ENCODE results near the gene CACNB2.
"Not testable (repeated sequence)": the region's sequence is repeated elsewhere in the genome, so short reads cannot be mapped to it uniquely, and the experiment has no call there.

CACNB2 gene

GRCh38 chr10:18421726-18422293 lies 281.6 kb downstream of the CACNB2 start:
- no peak for DNase-seq (ENCODE audit: low spot score in 2 of 2)
- Mint-ChIP-seq H3K36me3 (no peaks in the 10 kb centered on the region), H3K27ac (no peak overlapping the region), H3K9me3 (peaks cover 4% of the 10 kb centered on the region), H3K4me3 (no peak overlapping the region), H3K4me1 (no peaks in the 10 kb centered on the region)
- no peak for ATAC-seq

GRCh38 chr10:18423058-18423637 lies 282.9 kb downstream of the CACNB2 start:
- Mint-ChIP-seq H3K4me3 (no peak overlapping the region), H3K4me1 (no peaks in the 10 kb centered on the region), H3K9me3 (no peaks in the 10 kb centered on the region), H3K27ac (no peak overlapping the region), H3K36me3 (no peaks in the 10 kb centered on the region)
- ATAC-seq (no peak), DNase-seq (ENCODE audit: low spot score in 2 of 2) (no peak)

- ATAC-seq: no peak
- H3K4me1 Mint-ChIP-seq: no peaks in the 10 kb centered on the region
- no peaks in the 10 kb centered on the region for H3K36me3 Mint-ChIP-seq
- no peak overlapping the region for H3K27ac Mint-ChIP-seq
- no peak for DNase-seq (ENCODE audit: low spot score in 2 of 2)
- H3K9me3 Mint-ChIP-seq: no peaks in the 10 kb centered on the region
- H3K4me3 Mint-ChIP-seq: no peak overlapping the region
Observed at GRCh38 chr10:18424200-18424599, 284.0 kb downstream of the CACNB2 start.

- Mint-ChIP-seq H3K27ac (no peak overlapping the region), H3K4me3 (no peak overlapping the region), H3K4me1 (no peaks in the 10 kb centered on the region), H3K36me3 (no peaks in the 10 kb centered on the region), H3K9me3 (no peaks in the 10 kb centered on the region)
- DNase-seq (ENCODE audit: low spot score in 2 of 2): no peak
- ATAC-seq: no peak
Observed at GRCh38 chr10:18429335-18429734, 289.1 kb downstream of the CACNB2 start.

- no peak overlapping the region for H3K27ac Mint-ChIP-seq
- H3K9me3 Mint-ChIP-seq: no peaks in the 10 kb centered on the region
- H3K36me3 Mint-ChIP-seq: no peaks in the 10 kb centered on the region
- H3K4me1 Mint-ChIP-seq: no peaks in the 10 kb centered on the region
- ATAC-seq (no peak), DNase-seq (ENCODE audit: low spot score in 2 of 2) (no peak)
- no peak overlapping the region for H3K4me3 Mint-ChIP-seq
Observed at GRCh38 chr10:18436902-18437301, 296.7 kb downstream of the CACNB2 start.

GRCh38 chr10:18437486-18437885 lies 297.3 kb downstream of the CACNB2 start:
- Mint-ChIP-seq H3K9me3 (no peaks in the 10 kb centered on the region), H3K36me3 (no peaks in the 10 kb centered on the region), H3K27ac (no peak overlapping the region), H3K4me3 (no peak overlapping the region), H3K4me1 (no peaks in the 10 kb centered on the region)
- ATAC-seq: no peak
- no peak for DNase-seq (ENCODE audit: low spot score in 2 of 2)

- no peaks in the 10 kb centered on the region for H3K9me3 Mint-ChIP-seq
- DNase-seq (ENCODE audit: low spot score in 2 of 2) (no peak), ATAC-seq (no peak)
- no peaks in the 10 kb centered on the region for H3K4me1 Mint-ChIP-seq
- no peak overlapping the region for H3K4me3 Mint-ChIP-seq
- H3K27ac Mint-ChIP-seq: no peak overlapping the region
- H3K36me3 Mint-ChIP-seq: no peaks in the 10 kb centered on the region
Observed at GRCh38 chr10:18438361-18439126, 298.3 kb downstream of the CACNB2 start.

GRCh38 chr10:18439601-18440000 lies 299.4 kb downstream of the CACNB2 start:
- no peaks in the 10 kb centered on the region for H3K9me3 Mint-ChIP-seq
- H3K4me3 Mint-ChIP-seq: no peak overlapping the region
- ATAC-seq (no peak), DNase-seq (ENCODE audit: low spot score in 2 of 2) (no peak)
- no peaks in the 10 kb centered on the region for H3K4me1 Mint-ChIP-seq
- no peak overlapping the region for H3K27ac Mint-ChIP-seq
- H3K36me3 Mint-ChIP-seq: no peaks in the 10 kb centered on the region

- H3K4me1 Mint-ChIP-seq; H3K27ac Mint-ChIP-seq; ATAC-seq; H3K36me3 Mint-ChIP-seq; H3K9me3 Mint-ChIP-seq; DNase-seq (ENCODE audit: low spot score in 2 of 2); H3K4me3 Mint-ChIP-seq: not testable (repeated sequence)
Observed at GRCh38 chr10:18445635-18446034, 305.4 kb downstream of the CACNB2 start.

GRCh38 chr10:18446205-18446604 lies 306.0 kb downstream of the CACNB2 start:
- no peak overlapping the region for H3K4me3 Mint-ChIP-seq
- H3K9me3 Mint-ChIP-seq: no peaks in the 10 kb centered on the region
- ATAC-seq: no peak
- DNase-seq (ENCODE audit: low spot score in 2 of 2): no peak
- no peaks in the 10 kb centered on the region for H3K36me3 Mint-ChIP-seq
- H3K27ac Mint-ChIP-seq: no peak overlapping the region
- H3K4me1 Mint-ChIP-seq: no peaks in the 10 kb centered on the region

- Mint-ChIP-seq H3K9me3 (no peaks in the 10 kb centered on the region), H3K4me3 (no peak overlapping the region), H3K4me1 (no peaks in the 10 kb centered on the region), H3K36me3 (no peaks in the 10 kb centered on the region), H3K27ac (no peak overlapping the region)
- DNase-seq (ENCODE audit: low spot score in 2 of 2) (no peak), ATAC-seq (no peak)
Observed at GRCh38 chr10:18449611-18450026, 309.4 kb downstream of the CACNB2 start.

GRCh38 chr10:18450298-18450697 lies 310.1 kb downstream of the CACNB2 start:
- no peak overlapping the region for H3K27ac Mint-ChIP-seq
- no peaks in the 10 kb centered on the region for H3K9me3 Mint-ChIP-seq
- no peaks in the 10 kb centered on the region for H3K4me1 Mint-ChIP-seq
- DNase-seq (ENCODE audit: low spot score in 2 of 2): no peak
- no peak for ATAC-seq
- H3K36me3 Mint-ChIP-seq: no peaks in the 10 kb centered on the region
- H3K4me3 Mint-ChIP-seq: no peak overlapping the region

- no peaks in the 10 kb centered on the region for H3K36me3 Mint-ChIP-seq
- no peak overlapping the region for H3K27ac Mint-ChIP-seq
- ATAC-seq: no peak
- no peaks in the 10 kb centered on the region for H3K4me1 Mint-ChIP-seq
- no peak for DNase-seq (ENCODE audit: low spot score in 2 of 2)
- H3K9me3 Mint-ChIP-seq: no peaks in the 10 kb centered on the region
- no peak overlapping the region for H3K4me3 Mint-ChIP-seq
Observed at GRCh38 chr10:18455086-18455884, 315.1 kb downstream of the CACNB2 start.

GRCh38 chr10:18456984-18457383 lies 316.8 kb downstream of the CACNB2 start:
- Mint-ChIP-seq H3K27ac (no peak overlapping the region), H3K9me3 (no peaks in the 10 kb centered on the region), H3K4me3 (no peak overlapping the region), H3K4me1 (no peaks in the 10 kb centered on the region), H3K36me3 (no peaks in the 10 kb centered on the region)
- ATAC-seq (peak; percentile 16), DNase-seq (ENCODE audit: low spot score in 2 of 2) (no peak)

GRCh38 chr10:18460032-18460431 lies 319.8 kb downstream of the CACNB2 start:
- DNase-seq (ENCODE audit: low spot score in 2 of 2): no peak
- H3K9me3 Mint-ChIP-seq: no peaks in the 10 kb centered on the region
- H3K4me1 Mint-ChIP-seq: no peaks in the 10 kb centered on the region
- no peak for ATAC-seq
- H3K4me3 Mint-ChIP-seq: no peak overlapping the region
- no peak overlapping the region for H3K27ac Mint-ChIP-seq
- no peaks in the 10 kb centered on the region for H3K36me3 Mint-ChIP-seq

Data from stimulated activated effector memory CD8-positive, alpha-beta T cell treated with anti-CD3 and anti-CD28 coated beads, Interleukin-12 subunit alpha, Interleukin-12 subunit beta, amount 100 ng/mL, for 72 hours (primary cell).